Activated CD4-positive, alpha-beta T cell treated with anti-CD3 and anti-CD28 coated beads for 48 hours (primary cell): ENCODE results near the gene LHX3.
A peak's percentile ranks its signal among the peaks of the same experiment; 100 is the strongest.

Experiments used
- DNase-seq: peaks from one replicate; pipeline ENCODE4 v3.0.0-alpha.2; 2020

Gene LHX3

DNA sequence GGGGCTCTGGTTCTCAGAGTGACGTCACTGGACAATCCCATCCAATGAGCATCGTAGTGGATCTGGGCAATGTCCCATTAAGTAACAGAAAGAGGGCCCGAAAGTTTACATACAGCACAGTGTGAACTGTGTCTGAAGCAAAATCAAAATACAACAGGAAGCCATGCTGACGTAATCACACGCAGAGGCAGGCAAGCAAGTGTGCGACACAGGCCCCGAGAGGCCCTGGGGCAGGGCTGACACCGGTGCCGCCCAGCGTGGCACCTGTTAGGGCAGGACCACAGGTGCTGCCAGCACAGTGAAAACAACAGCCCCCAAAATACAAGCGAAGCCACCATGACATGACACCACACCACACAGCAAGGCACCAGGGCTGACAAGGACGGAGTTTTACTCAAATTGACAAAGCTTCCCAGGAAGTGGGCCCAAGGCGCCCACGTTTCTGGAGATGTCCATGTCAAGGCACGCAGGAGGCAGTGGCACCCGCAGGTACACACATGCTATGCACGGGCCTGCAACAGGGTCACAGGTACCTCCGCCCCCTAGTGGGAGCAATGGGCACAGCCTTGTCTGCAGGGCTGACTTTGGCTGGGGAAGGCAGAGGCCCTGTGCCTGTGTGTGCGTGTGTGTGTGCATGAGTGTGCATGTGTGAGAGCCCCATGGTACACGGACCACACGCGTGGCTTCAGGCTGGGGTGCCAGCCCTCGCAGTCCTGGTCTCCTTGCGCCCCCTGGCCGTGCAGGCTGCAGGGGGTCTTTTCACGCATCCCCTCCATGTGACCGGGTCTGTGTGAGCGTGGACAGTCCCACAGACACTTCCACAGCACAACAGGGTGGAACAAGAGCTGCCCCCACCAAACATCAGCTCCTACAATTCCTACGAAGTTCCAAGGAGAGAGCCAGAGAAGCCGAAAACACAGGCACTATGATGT lies 21.1 kb upstream of the LHX3 start:
- peak; percentile 82 for DNase-seq

DNA sequence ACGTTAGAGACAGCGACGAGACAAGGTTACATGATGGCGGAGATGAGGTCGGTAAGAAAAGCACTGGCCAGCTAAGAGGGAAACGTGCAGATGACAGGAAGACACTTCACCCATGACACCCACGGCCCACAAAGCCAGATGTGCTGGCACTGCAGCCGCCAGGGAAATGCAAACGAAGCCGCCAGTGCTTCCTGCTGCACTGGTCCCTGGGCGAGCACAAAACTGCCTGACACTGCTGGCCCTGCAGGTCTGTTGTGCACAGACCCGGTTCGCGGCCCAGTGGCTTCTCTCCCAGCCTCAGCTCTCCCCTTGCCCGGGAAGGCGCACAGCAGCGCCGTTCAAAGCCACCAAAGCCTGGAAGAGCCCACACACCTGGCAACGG lies 20.4 kb upstream of the LHX3 start:
- no peak for DNase-seq

DNA sequence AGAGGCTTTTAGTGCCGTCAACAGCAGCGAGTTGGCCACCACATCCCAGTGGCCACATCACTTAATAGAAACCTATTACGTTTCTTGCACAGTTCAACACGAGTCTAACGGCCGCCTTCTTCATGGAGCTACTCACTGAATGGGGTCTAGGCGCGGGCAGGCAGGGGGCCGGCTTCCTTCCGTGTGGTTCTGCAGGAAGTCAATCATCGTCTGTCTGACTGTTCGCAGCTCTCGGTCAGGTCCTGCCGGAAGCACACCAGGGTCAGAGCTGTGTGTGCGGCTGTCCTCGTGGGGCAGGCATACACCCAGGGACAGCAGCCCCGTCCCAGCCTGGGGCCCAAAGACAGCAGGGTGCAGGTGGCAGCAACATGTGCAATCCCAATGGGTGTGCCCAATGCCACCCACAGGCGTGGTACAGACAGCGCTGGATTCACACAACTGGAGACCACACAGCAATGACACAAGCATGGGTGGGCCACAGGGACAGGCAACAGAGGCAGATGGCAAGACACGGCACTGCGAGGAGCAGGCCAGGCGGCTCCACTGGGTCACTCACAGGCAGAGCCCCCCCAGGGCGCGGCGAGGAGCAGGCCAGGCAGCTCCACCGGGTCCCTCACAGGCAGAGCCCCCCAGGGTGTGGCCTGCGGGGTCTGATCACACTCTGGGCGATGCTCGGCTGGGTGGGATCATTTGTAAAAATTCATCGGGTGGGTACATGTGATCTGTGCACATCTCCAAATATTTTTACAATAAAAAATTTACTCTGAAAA lies 19.1 kb upstream of the LHX3 start:
- no peak for DNase-seq

DNA sequence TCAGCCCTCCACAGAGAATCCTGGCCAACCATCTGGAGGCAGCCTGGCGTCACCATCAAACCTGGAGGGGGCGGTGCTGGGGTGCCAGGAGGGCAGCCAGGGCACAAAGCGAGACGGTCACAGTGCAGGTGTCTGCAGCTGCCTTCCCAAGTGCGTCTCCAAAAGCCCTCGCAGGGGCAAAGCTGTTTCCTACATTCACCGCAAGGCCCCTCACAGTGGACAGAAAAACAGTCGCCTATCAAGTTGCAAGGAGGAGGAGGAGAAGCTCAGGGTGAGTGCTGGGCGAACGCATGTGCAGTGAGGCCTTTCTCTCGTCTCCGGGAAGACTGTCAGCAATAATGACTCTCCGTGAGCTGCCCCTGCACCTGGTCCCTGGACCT lies 18.0 kb upstream of the LHX3 start:
- no peak for DNase-seq

DNA sequence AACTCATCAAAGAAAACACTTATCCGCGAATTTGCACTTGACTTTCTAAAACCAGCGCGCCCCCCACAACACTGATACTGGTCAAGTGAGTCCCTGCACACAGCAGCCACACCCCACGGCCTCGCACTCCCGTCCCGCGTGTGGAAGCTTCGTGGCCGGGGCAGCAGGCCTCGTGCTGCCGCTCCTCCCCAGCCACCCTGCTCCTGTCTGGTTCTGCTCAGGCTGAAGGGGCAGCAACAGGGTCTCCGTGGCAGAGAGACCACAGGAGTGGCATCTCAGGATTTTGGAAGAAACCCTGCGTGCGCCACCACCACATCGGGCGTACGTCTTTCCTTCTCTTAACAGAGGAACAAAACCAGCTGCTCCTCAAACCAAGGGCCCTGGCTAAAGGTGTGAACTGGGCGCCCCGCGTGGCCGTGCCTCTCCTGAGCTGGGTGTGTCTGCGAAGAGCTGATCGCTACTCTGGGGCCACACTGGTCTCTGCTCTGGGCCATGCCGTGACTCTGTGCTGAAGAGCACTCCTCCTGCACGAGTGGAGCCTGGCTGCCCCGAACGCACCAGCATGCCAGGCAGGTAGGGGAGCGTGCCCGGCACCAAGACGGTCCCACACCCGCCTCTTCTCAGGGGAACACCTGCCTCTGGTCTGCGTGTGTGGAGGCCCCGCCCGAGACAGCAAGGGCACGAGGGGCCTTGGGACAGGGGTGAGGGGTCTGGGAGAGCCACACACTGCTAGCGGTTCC lies 17.4 kb upstream of the LHX3 start:
- DNase-seq: no peak

DNA sequence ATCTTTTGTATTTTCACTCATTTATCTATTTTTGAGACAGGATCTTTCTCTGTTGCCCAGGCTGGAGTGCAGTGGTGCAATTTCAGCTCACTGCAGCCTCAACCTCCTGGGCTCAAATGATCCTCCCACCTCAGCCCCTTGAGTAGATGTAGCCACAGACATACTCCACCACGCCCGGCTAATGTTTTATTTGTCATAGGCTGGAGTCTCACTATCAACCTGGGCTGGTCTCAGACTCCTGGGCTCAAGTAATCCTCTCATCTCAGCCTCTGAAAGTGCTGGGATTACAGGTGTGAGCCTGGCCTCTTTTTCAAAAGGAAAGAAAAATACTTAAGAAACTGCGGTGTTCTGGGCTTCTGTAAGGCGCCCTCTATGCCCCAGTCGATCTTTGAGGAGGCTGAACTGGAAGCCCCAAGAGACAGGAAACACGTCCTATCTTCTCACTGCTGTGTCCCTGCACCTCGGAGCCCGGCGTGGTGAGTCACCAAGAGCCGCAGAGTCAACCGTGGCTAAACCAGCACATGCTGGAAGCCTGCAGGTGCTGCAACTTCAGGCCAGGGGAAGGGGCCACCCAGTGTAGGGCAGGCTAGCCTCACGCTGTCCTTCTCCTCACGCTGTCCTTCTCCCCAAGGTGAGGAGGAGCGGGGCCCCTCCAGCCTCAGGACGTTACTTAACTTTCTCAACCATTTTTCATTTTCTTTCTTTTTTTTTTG lies 15.2 kb upstream of the LHX3 start:
- no peak for DNase-seq

DNA sequence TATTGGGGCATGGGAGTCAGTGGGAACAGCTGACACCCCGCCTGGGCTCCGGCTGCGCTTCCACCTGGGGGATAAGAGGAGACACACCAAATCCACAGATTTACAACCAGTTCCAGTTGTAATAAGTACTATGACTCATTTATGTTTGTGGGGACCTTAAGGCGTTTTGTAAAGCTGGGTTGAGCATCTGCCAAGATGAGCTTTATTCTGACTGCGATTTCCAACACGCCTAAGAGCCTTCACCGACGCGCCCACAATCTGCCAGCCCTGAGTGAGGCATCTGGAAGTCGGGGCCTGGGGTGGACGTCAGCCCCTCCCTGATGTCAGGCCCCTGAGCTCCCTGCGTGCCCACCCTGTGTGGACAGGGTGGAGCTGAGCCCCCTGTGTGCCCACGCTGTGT lies 14.3 kb upstream of the LHX3 start:
- no peak for DNase-seq

DNA sequence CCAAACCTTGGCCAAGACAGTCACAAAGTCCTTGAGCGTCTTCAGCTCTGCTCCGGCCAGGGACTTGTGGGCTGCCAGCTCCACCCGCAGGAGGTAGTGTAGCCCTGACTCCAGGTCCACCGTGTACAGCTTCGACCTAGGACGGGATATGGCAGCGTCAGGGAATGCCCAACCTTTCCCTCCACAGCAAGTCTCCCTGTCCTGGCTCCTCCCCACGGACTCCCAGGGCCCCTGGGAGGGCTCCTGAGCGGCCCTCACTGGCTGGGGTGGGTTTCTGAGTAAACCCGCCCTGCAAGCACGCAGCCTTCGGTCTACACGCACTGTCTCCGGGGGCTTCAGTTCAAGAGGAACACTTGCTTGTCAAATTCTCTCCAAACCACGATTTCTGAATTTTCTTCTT lies 13.7 kb upstream of the LHX3 start:
- DNase-seq: no peak

DNA sequence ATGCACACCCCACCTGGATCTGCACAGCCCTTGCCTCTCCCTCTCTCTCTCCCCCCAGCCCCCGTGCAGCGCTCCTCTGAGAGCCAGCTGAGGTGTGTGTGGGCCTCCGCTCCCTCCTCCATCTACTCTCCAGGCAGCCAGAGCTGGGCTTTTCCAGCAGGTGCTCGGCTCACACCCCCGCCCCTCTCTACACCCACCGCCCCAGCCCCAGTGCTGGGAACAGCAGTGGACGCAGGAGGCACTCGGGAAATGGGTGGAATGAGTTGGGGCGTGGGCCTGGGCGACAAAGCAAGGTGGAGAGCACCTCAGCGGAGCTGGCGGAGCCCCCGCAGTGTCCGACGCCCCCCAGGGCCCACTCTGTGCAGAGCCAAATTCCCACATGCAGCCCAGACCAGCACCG lies 13.3 kb upstream of the LHX3 start:
- DNase-seq: no peak

DNA sequence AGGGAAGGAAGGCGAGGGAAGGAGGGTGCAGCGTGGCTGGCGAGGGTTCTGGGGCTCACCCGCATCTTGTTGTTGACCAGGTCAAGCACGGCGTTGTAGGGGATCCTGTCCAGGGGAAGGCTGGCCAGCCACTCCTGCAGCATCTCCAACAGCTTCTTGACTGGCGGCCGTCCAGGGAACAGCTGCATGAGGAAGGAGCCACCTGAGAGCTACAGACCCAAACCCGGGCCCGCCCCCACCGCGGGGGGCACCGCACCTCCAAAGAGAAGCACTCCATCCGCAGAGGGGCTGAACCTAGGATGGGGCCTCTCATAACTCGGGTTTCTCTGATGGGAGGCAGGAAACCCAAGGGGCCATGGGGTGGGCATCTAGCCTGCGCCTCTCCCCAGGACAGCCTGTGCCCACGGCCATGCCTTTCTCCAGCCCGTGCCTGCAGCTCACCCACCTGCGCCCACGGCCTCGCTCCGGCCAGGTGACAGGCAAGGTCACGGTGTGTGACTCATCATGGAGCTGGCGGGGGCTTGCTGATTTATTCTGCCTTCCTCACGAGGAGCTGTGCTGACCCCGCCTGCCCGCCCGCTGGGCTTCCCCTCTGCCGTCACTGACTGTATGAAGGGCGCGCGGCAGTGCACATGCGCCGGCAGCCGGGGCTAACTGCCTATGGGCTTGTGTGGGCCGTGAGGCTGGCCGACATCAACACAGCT lies 11.8 kb upstream of the LHX3 start:
- no peak for DNase-seq

DNA sequence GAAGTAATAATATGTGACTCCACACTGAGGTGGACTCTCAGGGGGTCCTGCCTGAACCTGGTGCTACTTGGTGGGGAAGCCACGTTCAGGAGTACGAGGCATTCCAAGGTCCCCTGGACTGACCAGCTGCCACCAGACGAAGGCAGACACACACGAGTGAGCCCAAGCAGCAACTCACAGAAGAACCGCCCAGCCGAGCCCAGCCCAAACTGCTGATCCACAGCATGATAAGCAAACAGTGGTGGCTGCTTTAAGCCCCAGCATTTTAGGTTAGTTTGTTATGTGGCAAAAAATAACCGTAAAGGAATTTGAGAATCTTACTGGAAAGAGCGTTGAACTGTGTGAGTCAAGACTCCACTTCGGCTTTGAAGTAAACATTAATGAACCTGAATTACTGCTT lies 8.8 kb upstream of the LHX3 start:
- DNase-seq: no peak

DNA sequence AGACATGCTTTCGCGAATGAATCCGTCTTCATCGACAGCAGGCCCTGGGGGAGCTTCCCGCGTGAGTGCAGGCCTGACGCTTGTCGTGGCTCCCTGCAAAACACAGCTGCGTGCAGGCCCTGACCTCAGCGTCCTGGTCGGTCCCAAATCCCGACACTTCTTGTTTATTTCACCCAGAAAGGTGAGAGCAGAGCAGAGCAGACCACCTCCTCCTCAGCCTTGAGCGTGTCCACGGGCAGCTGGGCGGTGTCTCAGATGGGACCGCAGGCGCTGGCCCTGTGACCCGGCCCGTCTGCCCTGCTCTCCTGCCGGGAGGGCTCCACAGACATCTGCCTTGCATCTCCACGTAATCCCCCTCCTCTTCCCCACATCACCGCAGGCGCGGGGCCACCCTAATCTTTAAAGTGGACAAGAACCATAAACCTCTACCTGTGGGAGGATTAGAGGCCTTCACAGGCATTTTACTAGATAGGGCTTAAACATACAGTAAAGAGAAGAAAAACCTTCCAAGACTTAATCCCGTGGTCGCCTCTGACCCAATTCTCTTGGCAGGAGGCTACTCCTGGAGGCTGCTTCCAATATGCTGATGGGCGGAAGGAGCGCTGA lies 7.5 kb upstream of the LHX3 start:
- DNase-seq: no peak

DNA sequence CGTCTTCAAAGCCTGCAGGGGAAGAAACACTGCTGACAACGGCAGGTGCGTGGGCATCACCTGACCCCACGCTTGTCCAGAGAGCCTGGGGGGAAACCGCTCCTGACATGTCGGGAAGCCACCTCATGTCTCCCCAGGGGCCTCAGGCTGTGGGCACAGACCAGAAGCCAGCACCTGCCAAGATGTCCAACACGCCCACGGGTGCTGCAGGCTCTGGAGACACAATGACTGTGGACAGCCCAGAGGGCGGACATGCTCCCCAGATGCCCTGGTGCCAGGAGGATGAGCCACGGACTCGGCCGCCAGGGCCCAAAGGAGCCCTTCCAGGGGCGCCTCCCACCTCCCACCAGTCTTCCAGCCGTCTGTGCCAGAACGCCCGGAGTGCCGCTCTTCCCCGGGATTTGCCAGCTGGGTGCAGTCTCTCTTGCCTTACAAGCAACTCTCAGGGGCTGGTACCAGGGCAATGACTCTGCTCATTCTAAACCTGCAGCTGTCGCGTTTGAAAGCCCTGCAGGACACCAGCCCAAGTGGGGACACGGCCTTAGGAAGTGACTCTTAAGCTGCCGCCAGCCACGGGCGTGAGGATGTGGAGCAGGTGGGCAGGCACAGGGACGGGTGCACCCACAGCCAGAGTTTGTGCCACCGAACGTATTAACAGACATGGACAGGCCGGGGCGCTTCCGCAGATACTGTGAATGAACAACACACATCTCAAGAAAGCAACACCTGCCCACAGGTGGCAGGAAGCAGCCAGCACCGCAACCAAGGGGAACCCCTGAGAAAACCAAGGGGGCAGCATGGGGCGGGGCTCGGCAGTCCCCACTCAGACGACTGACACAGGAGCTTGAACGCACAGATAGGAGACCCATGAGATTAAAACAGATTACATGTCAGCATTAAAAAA lies 6.8 kb upstream of the LHX3 start:
- no peak for DNase-seq

DNA sequence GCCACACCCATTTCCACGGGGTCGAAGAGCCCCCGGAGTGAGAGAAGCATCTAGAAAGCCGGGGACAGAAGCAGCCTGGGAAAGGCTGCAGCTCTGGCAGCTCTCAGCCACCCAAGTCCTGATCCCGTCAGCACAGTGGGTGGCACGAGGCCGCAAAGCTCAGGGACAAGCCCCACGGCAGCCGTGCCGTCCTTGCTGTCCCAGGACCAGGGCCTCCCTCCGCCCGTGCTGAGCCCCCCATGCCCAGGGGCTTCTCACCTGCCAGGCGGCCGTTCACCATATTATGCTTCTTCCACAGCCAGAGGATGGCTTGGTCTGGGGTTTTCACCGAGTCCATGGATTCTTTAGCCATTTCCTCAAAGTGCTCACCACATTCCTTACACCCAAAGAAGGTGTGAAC lies 6.1 kb upstream of the LHX3 start:
- DNase-seq: no peak

DNA sequence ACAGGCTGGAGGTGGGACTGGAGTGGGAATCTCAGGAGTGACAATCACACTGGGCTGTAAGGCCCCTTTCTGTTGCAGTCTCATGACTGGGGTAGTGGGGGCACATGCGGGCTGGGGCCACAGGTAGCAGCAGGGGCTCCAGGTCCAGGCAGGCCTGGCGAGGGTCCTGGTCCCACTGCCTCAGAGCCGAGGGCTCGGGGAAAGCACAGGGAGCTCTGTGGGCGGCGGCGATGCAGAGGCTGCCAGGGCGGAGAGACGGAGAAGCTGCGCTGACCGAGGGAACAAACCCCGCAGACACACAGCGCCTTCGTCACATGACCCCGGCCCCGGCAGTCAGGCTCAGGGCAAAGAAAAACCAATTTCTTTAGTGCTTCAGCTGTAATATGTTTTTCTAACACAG lies 5.3 kb upstream of the LHX3 start:
- DNase-seq: no peak

DNA sequence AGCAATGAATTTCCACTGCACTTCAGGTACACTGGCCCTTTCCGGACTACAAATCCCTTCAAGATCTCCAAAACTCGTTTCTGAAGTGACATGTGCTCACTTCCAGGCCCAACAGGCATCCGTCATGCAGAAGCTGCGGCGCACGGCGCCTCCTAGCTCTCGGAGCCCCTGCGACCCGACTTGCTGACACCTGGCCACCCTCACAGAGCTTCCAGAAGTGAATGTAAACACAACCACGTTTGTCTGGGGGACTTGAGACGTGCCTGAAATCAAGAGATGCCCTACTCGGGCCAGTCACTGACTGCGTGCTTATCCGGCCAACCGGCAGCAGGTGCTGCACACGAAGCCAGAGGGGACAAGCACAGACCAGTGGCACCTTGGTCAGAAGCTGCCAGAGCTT lies 4.9 kb upstream of the LHX3 start:
- DNase-seq: no peak

DNA sequence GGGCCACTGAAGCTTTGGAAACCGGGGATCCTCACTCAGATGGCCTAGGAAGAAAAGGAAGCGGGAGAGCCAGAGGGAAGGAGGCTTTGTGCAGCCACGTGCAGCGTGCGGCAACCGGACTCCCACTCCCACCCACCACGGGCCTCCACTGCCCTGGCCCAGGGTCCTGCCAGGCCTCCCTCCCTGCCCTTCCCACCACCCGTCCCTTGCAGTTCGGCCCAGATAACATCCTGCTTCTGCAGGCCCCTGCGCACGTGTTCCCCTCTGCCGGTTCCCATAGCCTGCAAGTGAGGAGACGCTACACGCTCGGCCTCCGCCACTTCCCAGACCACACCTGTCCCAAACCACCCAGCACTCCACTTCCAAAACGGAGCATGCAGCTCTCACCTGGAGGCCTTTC lies 4.3 kb upstream of the LHX3 start:
- no peak for DNase-seq

DNA sequence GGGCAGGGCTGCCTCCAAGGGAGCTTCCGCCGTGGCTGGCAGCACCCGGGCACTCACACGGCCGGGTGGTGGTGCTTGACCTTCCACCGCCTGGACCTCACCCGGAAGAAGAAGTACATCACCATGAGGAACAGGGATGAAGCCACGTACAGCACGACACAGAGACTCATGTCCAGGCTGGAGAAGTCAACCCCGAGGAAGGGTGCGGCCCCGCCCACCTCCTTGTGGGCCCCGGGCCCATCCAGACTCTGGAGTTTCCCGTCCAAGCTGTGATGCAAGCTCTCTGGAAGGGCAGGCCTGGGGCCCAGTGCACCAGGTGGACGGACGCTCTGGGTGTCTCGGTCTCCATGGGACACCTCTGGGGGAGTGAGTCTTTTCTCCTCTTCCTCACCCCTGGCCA lies 3.7 kb upstream of the LHX3 start:
- DNase-seq: no peak

DNA sequence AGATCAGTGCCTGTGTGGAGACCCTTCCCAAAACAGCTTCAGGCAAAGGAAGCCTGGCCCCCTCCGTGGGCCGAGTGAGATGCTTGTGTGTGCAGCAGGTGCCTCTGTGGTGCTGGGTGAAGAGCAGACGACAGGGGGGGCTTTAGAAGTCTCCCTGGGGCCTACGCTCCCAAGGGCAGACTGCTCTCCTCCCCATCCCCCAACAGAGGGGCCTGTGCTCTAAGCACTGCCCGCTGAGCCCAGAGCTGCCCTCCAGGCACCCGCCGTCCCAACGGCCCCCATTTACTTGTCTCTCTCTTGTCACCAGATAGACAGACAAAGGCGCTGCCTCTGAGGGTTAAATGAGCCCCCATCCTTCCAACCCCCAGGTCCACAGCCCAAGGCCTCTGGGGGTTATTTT lies 2.7 kb upstream of the LHX3 start:
- no peak for DNase-seq

DNA sequence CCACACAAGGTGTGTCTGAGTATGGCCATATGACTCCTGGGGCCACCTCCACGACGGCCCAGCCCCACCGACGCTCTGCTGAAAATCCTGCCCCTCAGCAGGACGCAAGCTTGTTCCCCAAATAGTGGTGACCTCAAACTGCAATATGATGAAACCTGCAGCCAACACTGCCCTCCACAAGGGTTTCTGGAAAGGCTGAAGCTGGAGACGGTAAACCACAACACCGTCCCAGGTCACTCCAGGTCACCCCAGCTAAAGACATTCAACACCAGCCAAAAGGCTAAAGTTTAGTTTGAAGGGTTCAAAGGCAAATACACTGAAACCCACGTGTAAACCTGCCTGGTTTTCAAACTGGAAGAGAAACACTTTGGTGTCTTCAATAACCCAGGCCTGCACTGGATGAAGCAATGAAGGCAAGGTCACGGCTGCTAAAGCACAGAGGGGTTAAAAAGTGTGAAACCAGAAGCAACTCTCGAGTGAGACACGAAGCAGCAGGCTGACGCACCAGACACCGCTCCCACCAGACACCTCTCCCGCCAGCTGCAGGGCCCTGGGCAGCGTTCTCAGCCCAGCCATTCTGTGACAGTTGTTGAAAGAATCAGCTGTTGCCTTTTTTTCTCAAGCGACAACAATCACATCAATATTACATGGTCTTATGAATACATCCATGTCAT lies 1.8 kb upstream of the LHX3 start:
- no peak for DNase-seq

DNA sequence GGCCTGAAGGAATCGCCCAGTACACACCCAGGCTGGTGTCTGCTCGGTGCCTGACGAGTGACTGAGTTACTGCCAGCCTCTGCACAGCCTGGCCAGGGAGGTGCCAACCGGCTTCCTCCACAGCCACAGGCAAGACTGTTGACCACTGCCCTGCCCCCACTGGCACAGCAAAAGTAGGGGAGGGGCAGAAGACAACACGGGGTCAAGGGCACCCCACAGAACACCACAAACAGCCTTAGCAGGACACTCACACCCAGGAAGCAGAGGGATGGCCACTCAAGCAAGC lies 722 bp upstream of the LHX3 start:
- DNase-seq: no peak
